MM.1S (cell line): Measurements from ENCODE around the gene COG2.

Experiments
- CTCF ChIP-seq: fragments of 300-600 bp; sonication (generic); IDR thresholded peaks from 2 replicates; pipeline ENCODE4 v1.5.1; 2016; ENCODE audit warnings: antibody characterized with exemption, low read length, mixed read lengths
- EZH2 ChIP-seq: fragments of 300-600 bp; sonication (generic); optimal IDR thresholded peaks from 2 replicates; pipeline ENCODE3; 2017; ENCODE audit warnings: low read depth, mild to moderate bottlenecking, antibody characterized with exemption, low read length, mixed read lengths

- TF ChIP-seq EZH2 (no peak), CTCF (no peak)
Observed at GRCh38 chr1:230698130-230698529, 55.8 kb downstream of the COG2 start.
